ENCODE data around the gene SLCO2A1. TPM values are rescaled to one million over a fixed set of nuclear protein-coding genes. Genes with fewer than 3 reads are reported as not detected.

Gene SLCO2A1
- polyA plus RNA-seq, 1 donor: 19.5 TPM

DNA sequence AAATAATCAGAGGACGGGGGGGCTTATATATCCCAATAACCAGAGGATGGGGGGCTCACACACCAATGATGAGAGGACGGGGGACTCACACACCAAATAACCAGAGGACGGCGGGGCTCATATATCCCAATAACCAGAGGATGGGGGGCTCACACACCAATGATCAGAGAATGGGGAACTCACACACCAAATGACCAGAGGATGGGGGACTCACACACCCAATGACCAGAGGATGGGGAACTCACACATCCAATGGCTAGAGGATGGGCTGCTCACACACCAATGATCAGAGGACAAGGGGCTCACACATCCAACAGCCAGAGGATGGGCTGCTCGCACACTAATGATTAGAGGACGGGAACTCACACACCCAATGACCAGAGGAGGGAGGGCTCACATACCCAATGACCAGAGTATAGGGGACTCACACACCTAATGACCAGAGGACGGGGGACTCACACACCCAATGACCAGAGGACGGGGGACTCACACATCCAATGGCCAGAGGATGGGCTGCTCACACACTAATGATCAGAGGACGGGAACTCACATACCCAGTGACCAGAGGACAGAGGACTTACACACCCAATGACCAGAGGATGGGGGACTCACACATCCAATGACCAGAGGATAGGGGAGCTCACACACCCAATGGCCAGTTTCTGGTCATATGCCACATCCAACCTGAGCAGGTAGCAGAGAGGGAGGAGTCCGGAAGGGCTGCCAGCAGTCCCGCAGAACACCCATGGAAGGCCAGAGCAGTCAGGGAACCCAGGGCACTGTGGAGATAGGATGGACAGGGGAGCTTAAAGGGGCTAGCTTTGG is 144.6 kb downstream of the SLCO2A1 start:
- DNase-seq: no peak

DNA sequence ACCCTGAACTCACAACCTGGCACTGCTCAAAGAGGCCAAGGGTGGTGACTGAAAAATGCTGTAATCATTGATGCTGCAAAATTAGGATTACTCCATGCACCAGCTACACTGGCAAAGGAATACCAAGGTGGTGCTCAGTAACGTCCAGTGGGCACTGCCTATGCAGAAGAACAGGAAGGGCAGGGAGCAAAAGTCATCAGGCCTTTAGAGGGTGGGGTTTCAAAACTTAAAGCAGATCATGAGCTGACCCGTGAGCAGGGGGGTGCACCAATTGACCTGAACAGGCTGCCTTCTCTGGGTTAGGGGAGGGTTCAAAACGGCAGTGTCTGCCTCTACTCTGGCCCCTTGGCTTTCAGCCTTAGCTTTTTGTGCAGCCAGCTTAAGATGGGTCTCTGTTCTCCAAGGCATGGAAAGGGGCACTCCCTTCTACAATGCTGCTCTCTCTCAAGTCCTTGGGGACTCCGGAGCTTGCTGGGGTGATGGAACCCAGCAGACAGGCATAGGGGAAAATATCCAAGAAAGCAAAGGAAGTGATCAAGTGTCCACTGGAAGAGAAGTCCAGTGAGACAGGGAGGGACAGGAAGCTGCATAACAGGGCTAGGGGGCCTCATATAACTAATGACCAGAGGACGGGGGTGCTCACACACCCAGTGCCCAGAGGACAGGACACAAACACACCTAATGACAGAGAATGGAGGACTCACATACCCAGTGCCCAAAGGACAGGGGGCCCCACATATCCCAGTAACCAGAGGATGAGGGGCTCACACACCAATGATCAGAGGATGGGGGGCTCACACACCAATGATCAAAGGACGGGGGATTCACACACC is 145.5 kb downstream of the SLCO2A1 start:
- no peak for DNase-seq

DNA sequence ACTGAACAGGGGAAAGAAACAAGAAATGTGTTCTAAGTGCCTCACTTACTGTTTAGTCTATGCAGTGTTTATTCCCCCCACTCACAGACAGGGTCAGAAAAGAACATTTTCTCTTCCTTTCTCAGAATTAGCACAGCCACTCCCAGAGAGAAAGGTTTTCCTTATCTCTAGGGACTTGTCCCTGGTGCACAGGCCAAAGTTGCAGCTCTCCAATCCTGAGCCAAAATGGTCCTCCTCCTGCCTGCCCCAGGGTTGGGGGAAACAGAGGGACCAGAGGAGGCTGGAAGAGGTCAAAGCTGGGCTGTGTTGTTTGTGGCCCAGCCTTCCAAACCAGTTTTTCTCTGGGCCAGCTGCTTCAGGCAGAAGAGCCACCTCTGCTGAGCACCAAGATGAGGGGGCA is 146.1 kb downstream of the SLCO2A1 start:
- DNase-seq: no peak

DNA sequence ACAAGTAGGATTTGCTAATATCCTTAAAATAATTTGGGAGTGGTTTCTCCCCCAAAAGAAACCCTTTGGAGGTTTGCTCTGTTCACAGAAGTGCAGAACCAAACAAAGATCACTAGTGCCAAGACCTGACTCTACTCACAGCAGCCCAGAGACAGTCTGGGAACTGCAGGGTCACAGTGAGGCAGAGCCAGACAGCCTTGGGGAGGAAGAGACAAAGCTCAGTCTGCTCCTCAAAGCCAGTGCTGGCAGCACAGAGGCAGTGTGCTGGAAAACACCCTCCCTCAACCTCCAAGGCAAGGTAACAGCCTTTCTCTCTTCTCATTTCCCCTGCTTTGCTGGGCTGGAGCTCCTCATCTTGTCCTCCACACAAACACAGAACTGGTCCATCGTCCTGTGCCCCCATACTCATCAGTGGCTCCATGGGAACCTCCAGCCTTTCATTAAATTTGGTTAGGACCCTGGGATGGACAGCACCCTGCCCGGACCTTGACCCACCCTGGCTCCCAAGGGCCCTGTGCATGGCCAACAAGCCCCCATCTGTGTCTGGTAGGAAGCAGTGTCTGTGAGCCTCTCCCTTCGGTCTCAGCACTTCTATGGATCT is 146.6 kb downstream of the SLCO2A1 start:
- no peak for DNase-seq

DNA sequence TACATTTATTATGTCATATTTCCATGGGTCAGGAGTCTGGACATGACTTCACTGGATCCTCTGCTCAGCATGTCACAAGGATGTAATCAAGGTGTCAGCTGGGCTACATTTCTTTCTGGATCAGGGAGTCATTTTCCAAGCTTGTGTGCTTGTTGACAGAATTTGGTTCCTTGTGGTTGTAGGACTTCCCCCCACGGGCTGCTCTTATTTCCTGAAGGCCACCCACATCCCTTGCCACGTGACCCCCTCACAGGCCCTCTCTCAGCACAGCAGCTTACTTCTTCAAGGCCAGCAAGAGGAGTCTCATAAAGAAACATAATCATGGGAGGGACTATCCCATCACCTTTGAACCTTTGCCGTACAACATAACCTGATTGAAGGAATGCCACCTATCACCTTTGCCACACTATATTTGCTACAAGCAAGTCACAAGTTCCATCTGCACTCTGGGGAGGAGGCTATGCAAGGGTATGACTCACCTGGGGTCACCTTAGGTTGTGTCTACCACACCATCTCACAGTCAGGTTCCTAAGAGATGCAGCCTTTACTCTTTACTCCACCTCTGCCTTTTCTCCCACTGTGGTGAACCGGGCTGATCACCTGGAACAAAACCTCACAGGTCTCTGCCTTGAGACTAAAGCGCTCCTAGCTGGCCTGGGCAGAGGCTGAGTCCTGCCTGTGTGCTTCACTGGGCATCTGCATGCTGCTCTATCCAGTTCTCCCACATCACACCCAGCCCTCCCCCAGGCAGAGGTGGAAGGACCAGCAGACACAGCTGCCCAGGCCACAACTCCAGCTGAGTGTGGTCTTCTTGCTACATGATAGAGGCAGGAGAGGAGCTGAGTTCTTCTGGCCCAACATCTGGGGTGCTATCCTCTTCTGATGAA is 147.5 kb downstream of the SLCO2A1 start:
- no peak for DNase-seq

DNA sequence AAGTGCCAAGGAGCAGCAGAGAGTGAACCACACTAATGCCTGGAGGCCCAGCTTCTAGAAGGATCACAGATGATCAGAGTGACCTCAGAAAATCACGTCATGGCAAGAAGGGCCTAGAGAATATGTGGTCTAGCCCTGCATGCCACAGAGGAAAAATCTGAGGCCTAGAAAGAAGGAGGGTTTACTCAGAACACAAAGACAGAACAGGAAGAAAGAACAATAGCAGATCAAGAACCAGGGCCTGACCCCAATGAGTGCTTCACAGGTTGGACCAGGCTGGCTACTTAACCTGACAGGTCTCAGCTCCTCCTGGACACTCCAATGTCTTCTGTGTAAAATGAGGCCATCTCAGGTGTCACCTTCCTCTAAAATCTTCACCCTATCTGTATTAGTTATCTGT is 148.2 kb downstream of the SLCO2A1 start:
- no peak for DNase-seq

DNA sequence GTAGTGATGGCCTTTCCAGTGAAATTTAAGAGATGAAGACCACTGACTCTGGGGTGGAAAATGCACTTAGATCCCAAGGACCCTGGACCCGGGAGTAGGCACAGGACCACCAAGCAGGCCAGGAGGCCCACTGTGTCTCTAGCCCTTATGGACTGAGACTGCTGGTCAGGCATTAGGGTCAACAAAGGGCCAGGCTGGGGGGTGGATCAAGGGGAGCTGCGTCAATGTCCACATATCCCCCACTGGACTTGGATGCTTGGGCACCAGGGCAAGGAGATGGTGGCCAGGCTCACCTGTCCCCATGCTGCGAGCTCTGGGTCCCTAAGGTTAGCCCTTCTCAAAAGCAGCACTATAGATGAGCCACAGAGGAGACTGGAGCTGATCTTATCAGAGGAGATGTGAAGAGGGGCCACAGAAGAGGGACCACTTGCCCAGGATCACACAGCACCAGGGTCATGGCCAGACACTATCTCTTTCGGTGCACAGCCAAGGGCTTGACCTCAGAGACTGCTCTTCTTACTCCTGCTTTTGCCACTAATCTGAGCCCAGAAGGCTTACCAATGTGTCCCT is 148.8 kb downstream of the SLCO2A1 start:
- no peak for DNase-seq

DNA sequence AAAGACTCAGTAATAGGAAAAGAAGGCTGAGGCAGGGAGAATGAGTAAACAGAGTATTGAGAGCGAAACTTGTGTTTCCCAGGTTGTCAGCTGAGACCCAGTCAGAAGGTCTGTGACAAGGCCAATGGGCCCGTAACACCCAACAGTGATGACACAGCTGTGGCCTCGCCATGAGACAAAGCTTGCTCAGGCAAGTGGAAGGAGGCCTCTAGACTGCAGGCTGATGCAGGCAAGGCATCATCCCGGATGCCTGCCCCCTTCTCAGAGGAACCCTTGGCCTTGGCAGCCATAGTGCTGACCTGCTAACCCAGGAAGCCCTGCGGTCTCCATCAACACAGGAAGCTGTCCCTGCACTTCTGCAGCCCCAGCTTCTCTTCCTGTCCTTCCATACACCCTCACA is 149.4 kb downstream of the SLCO2A1 start:
- DNase-seq: no peak

DNA sequence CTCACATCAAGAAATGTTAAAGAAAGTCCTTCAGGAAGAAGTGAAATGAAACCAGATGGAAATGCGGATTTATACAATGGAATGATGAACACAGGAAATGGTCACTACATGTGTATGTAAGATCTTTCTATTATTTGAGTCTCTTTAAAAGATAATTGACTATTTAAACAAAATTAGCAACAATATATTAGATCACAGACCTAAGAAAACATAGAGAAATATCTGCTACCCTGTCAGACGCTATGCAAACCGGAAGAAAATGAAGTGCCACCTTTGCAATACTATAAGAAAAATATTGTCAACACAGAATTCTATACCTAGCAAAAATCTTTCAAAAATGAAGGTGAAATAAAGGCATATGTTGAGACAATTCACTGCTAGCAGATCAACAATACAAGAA is 151.2 kb downstream of the SLCO2A1 start:
- no peak for DNase-seq

Other genes starting within 250 kb of the SLCO2A1 start
- gene SRPRB, start 224.1 kb downstream of the SLCO2A1 start, polyA plus RNA-seq (ENCODE audit: insufficient read length): 57.7 TPM
- gene RAB6B, start 134.0 kb downstream of the SLCO2A1 start, polyA plus RNA-seq (ENCODE audit: insufficient read length): 15.3 TPM
- gene RYK, start 220.9 kb upstream of the SLCO2A1 start, polyA plus RNA-seq (ENCODE audit: insufficient read length): 118 TPM

Data from left kidney (tissue), 2 donors.